NB4 (cell line): ENCODE results near the gene CHSY1.

Source experiments
- DNase-seq: peaks from one replicate; pipeline ENCODE4 v3.0.0; 2010; ENCODE audit warnings: low read depth
- H3K4me3 ChIP-seq: one replicate; pipeline ENCODE4 v1.5.1; 2011; ENCODE audit warnings: mild to moderate bottlenecking, low read depth, low read length, moderate library complexity
- MAX ChIP-seq: IDR thresholded peaks from 2 replicates; pipeline ENCODE4 v1.6.1; 2011; ENCODE audit warnings: low read depth, low read length
- MYC ChIP-seq: IDR thresholded peaks from 2 replicates; pipeline ENCODE4 v1.6.1; 2011; ENCODE audit warnings: low read depth, low read length
- POLR2A ChIP-seq: IDR thresholded peaks from 2 replicates; pipeline ENCODE4 v1.6.1; 2011; ENCODE audit warnings: mild to moderate bottlenecking; ENCODE audit not compliant: insufficient read length; ENCODE audit errors: extremely low read depth
- TF ChIP-seq, protein P1 (sequence below): IDR thresholded peaks from one replicate; pipeline ENCODE4 v1.5.1; 2012; ENCODE audit warnings: low read depth, low read length

Gene CHSY1

GRCh38 chr15:101184830-101185229, 67.0 kb downstream of the CHSY1 start:
- TF ChIP-seq POLR2A (no peak), MYC (no peak), MAX (no peak)
- TF ChIP-seq, protein P1, sequence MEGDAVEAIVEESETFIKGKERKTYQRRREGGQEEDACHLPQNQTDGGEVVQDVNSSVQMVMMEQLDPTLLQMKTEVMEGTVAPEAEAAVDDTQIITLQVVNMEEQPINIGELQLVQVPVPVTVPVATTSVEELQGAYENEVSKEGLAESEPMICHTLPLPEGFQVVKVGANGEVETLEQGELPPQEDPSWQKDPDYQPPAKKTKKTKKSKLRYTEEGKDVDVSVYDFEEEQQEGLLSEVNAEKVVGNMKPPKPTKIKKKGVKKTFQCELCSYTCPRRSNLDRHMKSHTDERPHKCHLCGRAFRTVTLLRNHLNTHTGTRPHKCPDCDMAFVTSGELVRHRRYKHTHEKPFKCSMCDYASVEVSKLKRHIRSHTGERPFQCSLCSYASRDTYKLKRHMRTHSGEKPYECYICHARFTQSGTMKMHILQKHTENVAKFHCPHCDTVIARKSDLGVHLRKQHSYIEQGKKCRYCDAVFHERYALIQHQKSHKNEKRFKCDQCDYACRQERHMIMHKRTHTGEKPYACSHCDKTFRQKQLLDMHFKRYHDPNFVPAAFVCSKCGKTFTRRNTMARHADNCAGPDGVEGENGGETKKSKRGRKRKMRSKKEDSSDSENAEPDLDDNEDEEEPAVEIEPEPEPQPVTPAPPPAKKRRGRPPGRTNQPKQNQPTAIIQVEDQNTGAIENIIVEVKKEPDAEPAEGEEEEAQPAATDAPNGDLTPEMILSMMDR, result no peak
- H3K4me3 ChIP-seq, result no peak overlapping the region
- DNase-seq, result no peak

GRCh38 chr15:101183931-101184305, 67.9 kb downstream of the CHSY1 start:
- H3K4me3 ChIP-seq, result no peak overlapping the region
- no peak for DNase-seq
- TF ChIP-seq MYC, result no peak

DNA sequence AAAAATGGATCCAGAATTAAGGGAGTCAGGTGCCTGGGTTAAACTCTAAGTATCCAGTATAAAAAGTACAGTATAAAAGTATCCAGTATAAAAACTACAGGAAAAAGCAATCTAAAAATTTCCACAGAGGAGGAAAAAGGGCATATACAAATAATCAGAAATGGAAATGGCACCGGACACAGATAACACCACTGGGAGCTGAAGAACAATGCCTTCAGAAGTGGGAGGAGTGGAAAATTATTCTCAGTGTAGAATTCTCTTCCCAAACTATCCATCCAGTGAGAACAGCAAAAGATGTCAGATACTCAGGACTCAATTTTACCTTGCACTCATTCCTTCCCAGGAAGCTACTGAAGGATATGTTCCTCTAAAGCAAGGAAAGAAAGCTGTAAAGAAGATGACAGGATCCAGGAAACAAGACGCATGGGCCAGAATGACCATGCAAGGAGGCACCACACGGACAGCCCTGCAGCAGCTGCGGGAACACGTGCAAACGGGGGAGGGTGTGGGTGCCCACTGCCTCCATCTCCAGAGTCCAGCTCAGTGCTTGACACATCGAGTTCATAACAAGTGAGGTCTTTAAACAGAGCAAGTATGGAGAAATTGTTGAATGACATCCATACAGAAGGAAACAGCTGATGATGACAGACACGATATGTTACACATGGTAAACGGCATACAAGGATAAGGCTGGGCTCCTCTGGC, 68.5 kb downstream of the CHSY1 start:
- no peak for DNase-seq
- no peak overlapping the region for H3K4me3 ChIP-seq
- no peak for TF ChIP-seq MYC
- TF ChIP-seq, protein P1, result no peak
- no peak for TF ChIP-seq POLR2A

- no peak overlapping the region for H3K4me3 ChIP-seq
- TF ChIP-seq, protein P1, result no peak
- TF ChIP-seq MYC, result no peak
- DNase-seq, result no peak
Observed at GRCh38 chr15:101182215-101182614, 69.6 kb downstream of the CHSY1 start.

GRCh38 chr15:101181349-101181748, 70.5 kb downstream of the CHSY1 start:
- no peak overlapping the region for H3K4me3 ChIP-seq
- no peak for DNase-seq
- TF ChIP-seq MYC (no peak), MAX (no peak), POLR2A (no peak)
- TF ChIP-seq, protein P1, result no peak

DNA sequence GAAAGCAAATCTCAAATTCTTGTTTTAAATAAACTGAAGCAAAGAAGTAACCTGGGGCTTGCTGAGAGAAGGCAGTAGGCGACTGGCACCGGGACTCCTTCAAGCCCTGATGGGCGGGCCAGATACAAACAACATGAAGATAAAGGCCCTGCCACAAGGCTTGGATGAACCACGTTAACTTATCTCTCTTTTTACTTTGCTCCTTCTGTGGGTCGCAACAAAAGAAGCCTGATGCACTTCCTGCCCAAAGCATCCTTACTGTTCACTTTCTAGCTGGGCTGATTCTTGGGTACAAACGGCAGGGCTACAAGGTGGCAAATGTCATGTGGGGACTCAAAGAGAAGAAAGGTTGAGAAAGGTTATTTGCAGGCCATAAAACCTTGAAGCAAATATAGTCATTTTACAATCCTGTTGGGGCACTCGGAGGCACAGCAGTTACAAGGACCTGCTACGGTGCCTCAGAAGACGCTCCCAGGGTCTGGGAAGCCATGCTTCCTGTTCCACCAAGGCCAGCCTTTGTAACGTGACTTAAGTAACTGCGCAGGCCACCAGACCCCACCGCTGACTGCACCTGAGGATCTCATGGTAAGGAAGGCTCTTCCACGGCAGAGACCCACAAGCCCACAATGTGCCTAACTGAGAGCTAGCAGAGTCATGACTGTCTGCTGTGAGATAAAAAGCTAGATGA, 71.1 kb downstream of the CHSY1 start:
- no peak for TF ChIP-seq POLR2A
- TF ChIP-seq MYC, result no peak
- no peak for TF ChIP-seq MAX
- TF ChIP-seq, protein P1, result no peak
- no peak for DNase-seq

More for the DNA sequence above, 71.1 kb downstream of the CHSY1 start:
- no peak overlapping the region for H3K4me3 ChIP-seq
